CD4-positive, alpha-beta memory T cell (primary cell): ENCODE results near the gene PRKACB. TPM values are rescaled to one million over a fixed set of nuclear protein-coding genes. Genes with fewer than 3 reads are reported as not detected.

Experiments
- CTCF ChIA-PET: fragments of 350-600 bp; sonication (Branson Sonifier 250); formaldehyde crosslinking; loops from one replicate; lab custom pipeline; 2021; ENCODE audit warnings: inconsistent platforms; ENCODE audit not compliant: partially characterized antibody; lab: Charles Lee
- POLR2A ChIA-PET: fragments of 350-600 bp; sonication (Branson Sonifier 250); formaldehyde crosslinking; loops from one replicate; lab custom pipeline; 2021; ENCODE audit not compliant: partially characterized antibody; lab: Charles Lee
- DNase-seq, 5 donors: peaks; one replicate each; pipeline versions ENCODE4 v3.0.0 to v3.0.0-alpha.2; 2020 to 2022; ENCODE audit warnings: mixed read lengths in 1 of 5
- H3K27ac ChIP-seq: one replicate; pipeline ENCODE4 v1.7.0; 2013; ENCODE audit warnings: low read depth, low read length
- H3K27me3 ChIP-seq: 2 replicates; pipeline ENCODE4 v1.7.0; 2013; ENCODE audit warnings: mild to moderate bottlenecking, low read length, moderate library complexity; ENCODE audit not compliant: insufficient read depth
- H3K36me3 ChIP-seq: 2 replicates; pipeline ENCODE4 v1.7.0; 2013; ENCODE audit warnings: mild to moderate bottlenecking, low read length, moderate library complexity; ENCODE audit not compliant: insufficient read depth
- H3K4me1 ChIP-seq: 2 replicates; pipeline ENCODE4 v1.7.0; 2013; ENCODE audit warnings: mild to moderate bottlenecking, low read length, moderate library complexity; ENCODE audit not compliant: insufficient read depth
- H3K4me3 ChIP-seq, 2 donors: one replicate each; pipeline ENCODE4 v1.7.0; 2013; ENCODE audit warnings: low read length in 2 of 2, mild to moderate bottlenecking in 1 of 2
- H3K9me3 ChIP-seq, 2 donors: one replicate each; pipeline ENCODE4 v1.7.0; 2013; ENCODE audit warnings: low read length in 2 of 2, control low read depth in 1 of 2; ENCODE audit not compliant: control insufficient read depth in 1 of 2
- H3K27ac Mint-ChIP-seq, 7 donors: one replicate each; pipeline ENCODE4 v1.8.0; 2020 to 2021; ENCODE audit warnings: mixed read lengths in 7 of 7, mild to moderate bottlenecking in 6 of 7, inconsistent platforms in 3 of 7, moderate library complexity in 3 of 7
- H3K27me3 Mint-ChIP-seq, 2 donors: one replicate each; pipeline ENCODE4 v1.8.0; 2020 to 2021; ENCODE audit warnings: mixed read lengths in 2 of 2
- H3K36me3 Mint-ChIP-seq, 2 donors: one replicate each; pipeline ENCODE4 v1.8.0; 2020 to 2021; ENCODE audit warnings: mixed read lengths in 2 of 2, inconsistent platforms in 1 of 2, mild to moderate bottlenecking in 1 of 2
- H3K4me1 Mint-ChIP-seq, 4 donors: one replicate each; pipeline ENCODE4 v1.8.0; 2020 to 2021; ENCODE audit warnings: mixed read lengths in 4 of 4, mild to moderate bottlenecking in 1 of 4
- H3K4me3 Mint-ChIP-seq, 8 donors: one replicate each; pipeline ENCODE4 v1.8.0; 2020 to 2021; ENCODE audit warnings: mixed read lengths in 8 of 8, mild to moderate bottlenecking in 7 of 8, moderate library complexity in 6 of 8, inconsistent platforms in 3 of 8
- H3K9me3 Mint-ChIP-seq, 8 donors: one replicate each; pipeline ENCODE4 v1.8.0; 2020 to 2021; ENCODE audit warnings: mixed read lengths in 8 of 8, mild to moderate bottlenecking in 5 of 8, inconsistent platforms in 3 of 8, moderate library complexity in 1 of 8
- intact Hi-C: fragments of 100-400 bp; cut with micrococcal nuclease; formaldehyde crosslinking; loops from one replicate; pipeline ENCODE4 v1.15.1; 2023
- polyA plus RNA-seq, 2 donors: library from polyadenylated mRNA; unstranded; fragments of 300-500 nt; fragmentation: Illumina TruSeq; gene quantifications; one replicate each; pipeline ENCODE4 v1.2.3, GENCODE V29; 2021
- total RNA-seq, 2 experiments: library from RNA; stranded (reverse); gene quantifications; one replicate each; pipeline ENCODE4 v1.2.3, GENCODE V29; 2021

Gene PRKACB
- total and polyA plus RNA-seq, 4 experiments from 2014 or later: 75.8 to 132 (median 130) TPM

DNA sequence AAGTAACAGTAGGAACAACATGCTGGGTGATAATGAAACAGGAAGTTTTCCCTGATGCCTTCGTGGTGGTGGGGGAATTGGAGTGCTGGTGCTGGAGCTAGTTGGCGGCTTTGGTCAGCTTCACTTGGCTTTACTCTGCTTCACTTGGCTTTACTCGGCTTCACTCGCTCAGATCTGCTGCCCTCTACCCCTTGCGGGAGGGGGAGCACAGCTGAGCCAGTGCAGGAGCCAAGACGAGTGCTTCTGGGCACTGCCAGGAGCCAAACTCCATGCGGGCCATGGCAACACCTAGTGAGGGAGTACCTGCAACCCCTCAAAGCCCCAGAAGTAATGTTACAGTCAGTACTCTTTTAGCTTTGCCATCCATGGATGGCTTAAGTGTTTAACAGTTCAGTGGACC lies 10.6 kb upstream of the PRKACB start:
- H3K27me3 ChIP-seq: no peaks in the 10 kb centered on the region
- H3K9me3 ChIP-seq: no peaks in the 10 kb centered on the region
- H3K36me3 ChIP-seq: no peaks in the 10 kb centered on the region
- Mint-ChIP-seq H3K27me3 (peaks cover 0 to 6% of the 10 kb centered on the region in 2 donors), H3K4me1 (peaks cover 10 to 13% (median 10%) of the 10 kb centered on the region in 4 donors), H3K36me3 (no peaks in the 10 kb centered on the region), H3K9me3 (peaks cover 0 to 5% (median 0%) of the 10 kb centered on the region in 8 donors), H3K27ac (peak overlapping the region in 1 of 7 donors; percentile 35), H3K4me3 (no peak overlapping the region)
- peaks cover 9% of the 10 kb centered on the region for H3K4me1 ChIP-seq
- ChIA-PET POLR2A (no interaction called here), CTCF (interaction anchor here (1.6 to 2.1 kb wide), 2 partner anchors 11 to 620 kb away, joined by 4 to 6 read pairs; no protein-coding TSS in a partner anchor)
- DNase-seq: no peak
- intact Hi-C loops: no loop called here
- H3K27ac ChIP-seq: no peak overlapping the region
- no peak overlapping the region for H3K4me3 ChIP-seq

DNA sequence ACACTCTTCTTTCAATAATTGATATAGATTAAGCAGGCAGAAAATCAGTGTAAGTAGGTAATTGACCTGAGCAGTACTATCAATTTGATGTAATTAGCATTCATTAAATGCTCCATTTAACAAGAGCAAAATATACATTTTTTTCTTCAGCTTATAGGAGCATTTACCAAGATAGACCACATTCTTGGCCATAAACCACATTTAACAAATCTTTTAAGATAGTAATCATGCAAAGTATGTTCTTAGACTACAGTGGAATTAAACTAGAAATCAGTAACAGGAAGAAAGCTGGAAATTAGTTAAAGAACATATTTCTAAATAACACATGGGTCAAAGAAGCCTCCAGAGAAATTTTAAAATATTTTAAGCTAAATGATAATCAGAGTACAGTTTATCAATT lies 8.7 kb upstream of the PRKACB start:
- Mint-ChIP-seq H3K4me1 (peaks cover 10 to 13% (median 10%) of the 10 kb centered on the region in 4 donors), H3K27me3 (no peaks in the 10 kb centered on the region), H3K27ac (no peak overlapping the region), H3K9me3 (peaks cover 0 to 10% (median under 1%) of the 10 kb centered on the region in 8 donors), H3K36me3 (no peaks in the 10 kb centered on the region), H3K4me3 (no peak overlapping the region)
- Histone ChIP-seq H3K9me3 (no peaks in the 10 kb centered on the region), H3K27me3 (no peaks in the 10 kb centered on the region), H3K4me1 (peaks cover 9% of the 10 kb centered on the region), H3K4me3 (no peak overlapping the region), H3K36me3 (no peaks in the 10 kb centered on the region), H3K27ac (no peak overlapping the region)
- POLR2A ChIA-PET: interaction anchor here (1.0 to 1.1 kb wide), 2 partner anchors 9 to 35 kb away, joined by 3 to 5 read pairs; partner anchors contain the start of gene PRKACB
- CTCF ChIA-PET: interaction anchor here (0.7 to 1.4 kb wide), 3 partner anchors 57 to 618 kb away, joined by 3 to 5 read pairs (median 4); no protein-coding TSS in a partner anchor
- intact Hi-C loops: no loop called here
- DNase-seq: no peak

DNA sequence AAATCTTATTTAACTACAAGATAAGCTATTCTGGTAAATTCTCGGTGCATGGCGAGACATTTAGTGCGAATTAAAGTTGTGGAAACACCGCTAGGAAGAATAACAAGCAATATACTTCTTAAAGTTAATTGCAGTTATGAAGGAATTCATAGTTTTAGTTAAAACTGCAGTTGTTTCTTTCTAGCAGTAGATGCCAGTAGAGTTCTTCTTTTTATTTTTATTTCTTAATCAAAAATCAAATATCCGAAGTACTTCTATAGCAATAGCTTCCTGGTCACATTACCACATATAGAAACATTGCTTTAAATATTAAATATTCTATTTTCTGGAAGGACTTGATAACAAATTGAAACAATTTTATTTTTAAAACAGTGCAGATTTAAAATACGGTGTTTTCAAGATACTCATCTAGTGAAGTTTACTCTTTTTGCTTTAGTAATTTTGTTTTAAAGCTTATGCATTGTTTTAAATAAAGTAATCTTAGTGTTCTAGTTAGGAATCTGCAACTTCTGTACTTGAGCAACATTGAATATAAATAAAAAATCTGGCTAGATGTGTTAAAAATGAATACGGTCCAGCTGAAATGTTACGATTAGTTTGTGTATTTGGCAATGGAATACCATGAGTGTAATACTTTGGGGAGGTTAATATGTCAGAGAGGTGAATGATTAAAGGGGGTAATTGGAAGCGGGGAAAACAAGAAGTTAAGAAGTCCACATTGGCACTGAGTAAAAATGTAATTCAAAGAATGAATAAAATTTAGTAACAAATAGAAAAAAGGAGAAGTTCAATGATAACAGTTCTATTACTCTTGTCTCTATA lies 2.7 kb upstream of the PRKACB start:
- ChIA-PET POLR2A (interaction anchor here (0.8 to 2.7 kb wide), 7 partner anchors 290 to 630 kb away, joined by 3 to 26 read pairs (median 4); partner anchors contain the start of gene CTBS), CTCF (interaction anchor here (0.7 to 7.4 kb wide), 28 partner anchors 9 to 804 kb away, joined by 3 to 266 read pairs (median 5); partner anchors contain the start of genes CTBS, GNG5, RPF1 and SPATA1)
- Histone ChIP-seq H3K4me1 (peaks cover 21% of the 10 kb centered on the region), H3K4me3 (no peak overlapping the region), H3K9me3 (no peaks in the 10 kb centered on the region), H3K27me3 (no peaks in the 10 kb centered on the region), H3K27ac (no peak overlapping the region), H3K36me3 (no peaks in the 10 kb centered on the region)
- no peaks in the 10 kb centered on the region for H3K27me3 Mint-ChIP-seq
- intact Hi-C loops: loop anchor here (1.0 to 10.0 kb wide), 7 partner anchors 63 to 1133 kb away; partner anchors contain the start of genes BCL10 and SSX2IP
- DNase-seq: peak in 4 of 5 donors; percentile 36 to 45 (median 41)
- H3K27ac Mint-ChIP-seq: peak overlapping the region in 4 of 7 donors; percentile 19 to 76 (median 68)
- H3K9me3 Mint-ChIP-seq: peaks cover 0 to 4% (median 0%) of the 10 kb centered on the region in 8 donors
- H3K36me3 Mint-ChIP-seq: peaks cover 0 to 10% of the 10 kb centered on the region in 2 donors
- H3K4me1 Mint-ChIP-seq: peaks cover 6 to 33% (median 12%) of the 10 kb centered on the region in 4 donors
- peak overlapping the region in 1 of 8 donors; percentile 36 for H3K4me3 Mint-ChIP-seq

DNA sequence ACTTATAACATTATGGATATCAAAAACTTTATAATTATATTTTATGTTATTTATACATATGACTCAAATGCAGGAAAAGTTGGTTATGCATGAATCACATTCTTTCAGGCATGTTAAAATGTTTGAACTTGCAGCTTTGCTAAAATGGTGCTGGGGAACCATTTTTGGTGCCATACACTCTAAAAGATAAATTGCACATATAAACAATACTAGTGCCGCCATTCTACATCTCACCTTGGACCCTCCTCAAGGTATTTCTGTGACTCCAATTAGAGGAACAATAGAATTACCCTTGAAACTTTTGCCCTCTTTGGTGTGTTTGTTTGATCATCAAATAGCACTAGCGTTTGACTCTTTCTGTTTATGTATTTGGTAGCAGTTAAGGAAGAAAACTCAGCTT lies 997 bp downstream of the PRKACB start:
- Mint-ChIP-seq H3K4me3 (peak overlapping the region; percentile 94 to 100 (median 96)), H3K4me1 (peaks cover 22 to 61% (median 31%) of the 10 kb centered on the region in 4 donors), H3K36me3 (peaks cover 0 to 13% of the 10 kb centered on the region in 2 donors), H3K9me3 (no peaks in the 10 kb centered on the region), H3K27ac (peak overlapping the region; percentile 91 to 99 (median 97)), H3K27me3 (no peaks in the 10 kb centered on the region)
- Histone ChIP-seq H3K27ac (peak overlapping the region; percentile 54), H3K9me3 (no peaks in the 10 kb centered on the region), H3K36me3 (no peaks in the 10 kb centered on the region), H3K4me1 (peaks cover 46% of the 10 kb centered on the region), H3K4me3 (peak overlapping the region; percentile 49 to 93), H3K27me3 (no peaks in the 10 kb centered on the region)
- ChIA-PET CTCF (interaction anchor here (0.8 to 7.4 kb wide), 13 partner anchors 23 to 627 kb away, joined by 3 to 266 read pairs (median 11); partner anchors contain the start of genes GNG5 and SPATA1), POLR2A (interaction anchor here (1.4 to 4.3 kb wide), 16 partner anchors 9 to 1131 kb away, joined by 3 to 95 read pairs (median 12); partner anchors contain the start of genes BCL10, CTBS, GNG5 and RPF1)
- intact Hi-C loops: loop anchor here (2.0 to 10.0 kb wide), 6 partner anchors 36 to 1130 kb away; partner anchors contain the start of genes BCL10 and CTBS
- peak; percentile 23 to 54 (median 35) for DNase-seq

DNA sequence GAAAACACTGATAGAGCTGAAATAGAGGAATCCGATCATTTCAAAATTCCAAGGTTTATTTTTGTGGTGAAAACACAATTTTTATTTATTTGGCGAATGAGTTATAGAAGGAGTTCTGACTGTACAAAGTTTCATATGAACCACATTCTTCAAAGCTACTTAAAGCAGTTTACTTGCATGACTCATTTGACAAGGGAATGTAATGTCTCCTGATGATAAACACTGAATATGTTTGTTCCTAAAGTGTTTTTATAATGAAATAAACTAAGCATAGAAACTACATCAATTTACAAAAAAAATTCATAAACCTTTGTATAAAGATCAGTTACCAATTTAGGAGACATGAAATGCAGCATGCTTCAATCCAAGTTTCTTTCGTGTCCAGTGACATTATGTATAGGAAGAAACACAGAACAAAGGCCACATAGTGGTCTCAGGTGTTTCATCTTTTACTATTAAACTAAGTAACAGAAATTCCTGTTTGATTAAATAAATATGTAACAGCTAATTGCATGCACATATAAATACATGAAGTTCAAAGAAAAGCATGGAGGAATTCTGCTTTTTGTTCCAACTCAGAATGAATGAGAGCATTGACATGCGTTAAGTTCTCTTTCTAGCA lies 2.5 kb downstream of the PRKACB start:
- ChIA-PET CTCF (interaction anchor here (1.0 to 7.4 kb wide), 4 partner anchors 18 to 627 kb away, joined by 3 to 266 read pairs (median 5); no protein-coding TSS in a partner anchor), POLR2A (interaction anchor here (0.5 to 4.3 kb wide), 8 partner anchors 8 to 544 kb away, joined by 5 to 95 read pairs (median 22); partner anchors contain the start of genes CTBS, GNG5, SPATA1 and SSX2IP)
- Mint-ChIP-seq H3K9me3 (no peaks in the 10 kb centered on the region), H3K4me3 (peak overlapping the region; percentile 94 to 100 (median 96)), H3K27me3 (no peaks in the 10 kb centered on the region), H3K27ac (peak overlapping the region; percentile 91 to 99 (median 97)), H3K4me1 (peaks cover 30 to 70% (median 41%) of the 10 kb centered on the region in 4 donors), H3K36me3 (peaks cover 11 to 20% of the 10 kb centered on the region in 2 donors)
- no peak for DNase-seq
- peak overlapping the region; percentile 54 for H3K27ac ChIP-seq
- peak overlapping the region; percentile 49 to 93 for H3K4me3 ChIP-seq
- H3K4me1 ChIP-seq: peaks cover 57% of the 10 kb centered on the region
- H3K9me3 ChIP-seq: no peaks in the 10 kb centered on the region
- H3K27me3 ChIP-seq: no peaks in the 10 kb centered on the region
- no peaks in the 10 kb centered on the region for H3K36me3 ChIP-seq
- intact Hi-C loops: loop anchor here (1.0 to 10.0 kb wide), 3 partner anchors 11 to 1128 kb away; partner anchors contain the start of gene BCL10

DNA sequence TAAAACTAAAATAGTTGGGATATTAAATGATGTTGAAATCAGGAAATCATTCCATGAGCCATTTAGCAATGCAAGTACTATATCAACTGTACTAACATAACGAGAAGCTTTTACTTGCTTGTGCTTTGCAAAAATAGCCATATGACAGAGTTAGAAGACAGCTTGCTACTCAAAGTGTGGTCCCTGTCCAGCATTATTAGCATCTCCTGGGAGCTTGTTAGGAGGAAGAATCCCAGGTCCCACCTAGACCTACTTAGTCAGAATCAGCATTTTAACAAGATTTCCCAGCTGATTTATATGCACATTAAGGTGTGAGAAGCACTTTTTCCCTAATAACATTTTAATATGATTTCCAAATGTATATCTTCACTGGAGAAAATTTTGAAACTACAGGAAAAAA lies 4.7 kb downstream of the PRKACB start:
- no peak for DNase-seq
- H3K9me3 ChIP-seq: no peaks in the 10 kb centered on the region
- peaks cover 45 to 78% (median 52%) of the 10 kb centered on the region in 4 donors for H3K4me1 Mint-ChIP-seq
- no peaks in the 10 kb centered on the region for H3K27me3 Mint-ChIP-seq
- intact Hi-C loops: loop anchor here (10.0 kb wide), 2 partner anchors 56 to 1126 kb away; partner anchors contain the start of gene BCL10
- no peaks in the 10 kb centered on the region for H3K27me3 ChIP-seq
- no peak overlapping the region for H3K27ac Mint-ChIP-seq
- peak overlapping the region in 4 of 8 donors; percentile 15 to 50 (median 20) for H3K4me3 Mint-ChIP-seq
- H3K4me1 ChIP-seq: peaks cover 62% of the 10 kb centered on the region
- H3K4me3 ChIP-seq: no peak overlapping the region
- peaks cover 28 to 39% of the 10 kb centered on the region in 2 donors for H3K36me3 Mint-ChIP-seq
- ChIA-PET CTCF (interaction anchor here (0.7 to 2.7 kb wide), 3 partner anchors 285 to 605 kb away, joined by 3 to 8 read pairs (median 3); no protein-coding TSS in a partner anchor), POLR2A (interaction anchor here (1.2 kb wide), 1 partner anchor 425 kb away, joined by 3 read pairs; the partner anchor contains the start of gene CTBS)
- H3K27ac ChIP-seq: no peak overlapping the region
- H3K9me3 Mint-ChIP-seq: peaks cover 0 to 2% (median 0%) of the 10 kb centered on the region in 8 donors
- no peaks in the 10 kb centered on the region for H3K36me3 ChIP-seq
